GM21528 (cell line): Measurements from ENCODE around the gene RBM39.
"Not testable (repeated sequence)": the region's sequence is repeated elsewhere in the genome, so short reads cannot be mapped to it uniquely, and the experiment has no call there.

Source experiments
- ATAC-seq: cut with Tn5 transposase; IDR thresholded peaks from one replicate; pipeline ENCODE4 v1.9.1; 2021; ENCODE audit warnings: mild to moderate bottlenecking, moderate library complexity; ENCODE audit not compliant: unreplicated experiment, low FRiP score

Gene RBM39

GRCh38 chr20:35690265-35690664, 51.8 kb downstream of the RBM39 start:
- ATAC-seq: no peak

DNA sequence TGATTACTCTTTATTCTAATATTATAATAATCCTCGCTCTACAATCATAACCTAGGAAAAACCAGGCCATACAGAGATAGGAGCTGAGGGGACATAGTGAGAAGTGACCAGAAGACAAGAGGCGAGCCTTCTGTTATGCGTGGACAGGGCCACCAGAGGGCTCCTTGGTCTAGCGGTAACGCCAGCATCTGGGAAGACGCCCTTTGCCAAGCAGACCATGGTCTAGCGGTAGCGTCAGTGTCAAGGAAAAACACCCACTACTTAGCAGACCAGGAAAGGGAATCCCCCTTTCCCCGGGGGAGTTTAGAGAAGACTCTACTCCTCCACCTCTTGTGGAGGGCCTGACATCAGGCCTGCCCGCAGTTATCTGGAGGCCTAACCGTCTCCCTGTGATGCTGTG, 55.2 kb downstream of the RBM39 start:
- ATAC-seq: not testable (repeated sequence)

DNA sequence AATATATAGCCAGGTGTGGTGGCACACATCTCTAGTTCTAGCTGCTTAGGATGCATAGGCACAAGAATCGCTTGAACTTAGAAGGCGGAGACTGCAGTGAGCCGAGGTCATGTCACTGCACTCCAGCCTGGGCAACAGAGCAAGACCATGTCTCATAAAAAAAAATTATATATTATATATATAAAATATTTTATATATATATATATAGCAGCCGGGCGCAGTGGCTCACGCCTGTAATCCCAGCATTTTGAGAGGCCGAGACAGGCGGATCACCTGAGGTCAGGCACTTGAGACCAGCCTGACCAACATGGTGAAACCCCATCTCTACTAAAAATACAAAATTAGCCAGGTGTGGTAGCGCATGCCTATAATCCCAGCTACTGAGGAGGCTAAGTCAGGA, 56.7 kb downstream of the RBM39 start:
- not testable (repeated sequence) for ATAC-seq

DNA sequence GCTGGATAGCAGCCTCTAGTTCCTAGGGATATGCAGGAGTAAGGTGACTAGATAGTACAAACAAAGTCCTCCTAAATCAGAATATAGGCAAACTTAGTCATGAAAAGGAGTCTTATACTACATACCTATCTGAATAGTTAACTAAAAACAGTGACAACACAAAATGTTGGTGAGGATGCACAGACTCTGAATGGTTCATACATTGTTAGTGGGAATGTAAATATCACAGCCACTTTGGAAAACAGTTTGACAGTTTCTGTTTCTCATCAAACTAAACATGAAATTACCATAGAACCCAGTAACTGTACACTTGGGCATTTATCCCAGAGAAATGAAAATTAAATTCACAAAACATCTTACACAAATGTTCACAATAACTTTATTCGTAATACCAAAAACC, 60.1 kb downstream of the RBM39 start:
- no peak for ATAC-seq

DNA sequence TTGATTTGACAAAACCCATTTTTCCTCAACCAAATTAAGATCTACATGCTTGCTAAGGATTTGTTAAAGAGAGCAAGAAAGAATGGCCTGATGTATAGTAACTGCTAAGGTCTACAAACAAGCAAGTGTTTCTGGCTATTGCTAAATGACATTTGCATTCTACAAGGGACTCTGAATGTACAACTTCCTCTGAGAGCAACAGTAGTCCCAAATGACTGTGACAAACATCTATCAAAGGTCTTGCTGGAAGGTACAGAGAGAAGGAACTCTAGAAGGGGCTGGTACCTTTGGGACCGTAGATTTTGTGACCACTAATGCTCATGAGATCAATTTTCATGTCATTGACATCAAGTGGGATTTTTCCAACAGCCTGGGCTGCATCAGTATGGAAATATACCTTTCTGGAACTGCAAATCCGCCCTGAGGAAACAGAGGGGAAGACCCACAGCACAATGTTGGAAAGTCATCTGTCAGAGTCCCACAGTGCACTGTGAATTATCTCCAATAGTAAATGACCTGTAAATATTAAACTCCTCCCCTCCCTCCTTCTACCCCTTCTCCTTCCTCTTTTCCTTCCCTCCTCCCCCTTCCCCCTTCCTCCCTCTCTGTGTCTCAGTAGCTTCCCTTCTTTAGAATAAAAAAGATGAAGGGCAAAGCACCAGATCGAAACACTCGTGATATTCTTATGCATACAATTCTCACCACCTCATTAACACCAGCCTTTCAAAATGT, 61.4 kb downstream of the RBM39 start:
- ATAC-seq: no peak

GRCh38 chr20:35674921-35675320, 67.1 kb downstream of the RBM39 start:
- no peak for ATAC-seq

DNA sequence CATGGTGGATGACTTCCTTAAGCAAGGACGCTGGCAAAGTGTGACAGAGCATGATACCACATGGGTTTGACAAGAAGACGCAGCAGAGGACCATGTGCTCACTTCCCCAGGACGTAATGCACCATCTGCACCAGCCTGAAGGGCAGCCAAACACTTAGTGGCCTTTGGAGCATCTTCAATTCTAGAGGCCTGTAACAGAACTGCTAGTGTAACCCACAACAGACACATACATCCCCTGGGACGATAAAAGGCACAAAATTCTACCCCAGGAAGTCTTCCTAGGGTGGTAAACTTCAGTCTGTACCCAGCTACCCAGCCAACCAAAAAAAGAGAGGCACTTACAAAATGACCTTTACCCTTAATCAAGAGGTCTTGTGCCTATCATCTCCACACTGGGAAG, 68.2 kb downstream of the RBM39 start:
- ATAC-seq: no peak

DNA sequence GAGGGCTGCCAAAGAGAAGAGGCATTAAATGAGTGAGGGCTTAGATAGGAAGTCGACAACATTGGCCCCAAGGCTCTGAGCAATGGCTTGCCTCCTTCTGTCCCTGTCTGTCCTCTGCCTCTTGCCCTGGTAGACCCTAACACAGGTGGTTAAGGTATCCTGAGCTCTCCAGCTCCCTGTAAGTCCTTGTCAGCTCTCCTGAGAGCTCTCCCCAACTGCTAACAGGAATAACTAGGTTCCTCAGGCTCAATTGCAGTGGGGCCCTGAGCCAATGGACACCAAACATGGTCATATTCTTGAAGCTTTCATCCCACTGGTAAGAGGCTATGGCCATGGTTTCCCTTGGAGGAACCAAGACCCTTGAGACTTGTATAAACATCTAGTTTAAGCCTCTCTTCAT, 72.4 kb downstream of the RBM39 start:
- ATAC-seq: no peak

GRCh38 chr20:35669221-35669620, 72.8 kb downstream of the RBM39 start:
- ATAC-seq: no peak

DNA sequence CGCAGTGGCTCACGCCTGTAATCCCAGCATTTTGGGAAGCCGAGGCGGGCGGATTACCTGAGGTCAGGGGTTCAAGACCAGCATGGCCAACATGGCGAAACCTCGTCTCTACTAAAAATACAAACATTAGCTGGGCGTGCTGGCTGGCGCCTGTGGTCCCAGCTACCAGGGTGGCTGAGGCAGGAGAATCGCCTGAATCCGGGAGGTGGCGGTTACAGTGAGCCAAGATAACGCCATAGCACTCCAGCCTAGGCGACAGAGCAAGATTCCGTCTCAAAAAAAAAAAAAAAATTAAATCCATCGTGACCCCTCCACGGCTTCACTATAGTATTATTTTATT, 76.1 kb downstream of the RBM39 start:
- no peak for ATAC-seq

GRCh38 chr20:35664466-35665206, 77.4 kb downstream of the RBM39 start, which contains the start of the genes CPNE1 and RBM12:
TSS of gene CPNE1 (minus strand) at chr20:35664900. CDS start at chr20:35632923, 31,977 bp downstream.
TSS of gene RBM12 (minus strand) at chr20:35664900. CDS start at chr20:35655322, 9,578 bp downstream.
- ATAC-seq: peak; percentile 64

DNA sequence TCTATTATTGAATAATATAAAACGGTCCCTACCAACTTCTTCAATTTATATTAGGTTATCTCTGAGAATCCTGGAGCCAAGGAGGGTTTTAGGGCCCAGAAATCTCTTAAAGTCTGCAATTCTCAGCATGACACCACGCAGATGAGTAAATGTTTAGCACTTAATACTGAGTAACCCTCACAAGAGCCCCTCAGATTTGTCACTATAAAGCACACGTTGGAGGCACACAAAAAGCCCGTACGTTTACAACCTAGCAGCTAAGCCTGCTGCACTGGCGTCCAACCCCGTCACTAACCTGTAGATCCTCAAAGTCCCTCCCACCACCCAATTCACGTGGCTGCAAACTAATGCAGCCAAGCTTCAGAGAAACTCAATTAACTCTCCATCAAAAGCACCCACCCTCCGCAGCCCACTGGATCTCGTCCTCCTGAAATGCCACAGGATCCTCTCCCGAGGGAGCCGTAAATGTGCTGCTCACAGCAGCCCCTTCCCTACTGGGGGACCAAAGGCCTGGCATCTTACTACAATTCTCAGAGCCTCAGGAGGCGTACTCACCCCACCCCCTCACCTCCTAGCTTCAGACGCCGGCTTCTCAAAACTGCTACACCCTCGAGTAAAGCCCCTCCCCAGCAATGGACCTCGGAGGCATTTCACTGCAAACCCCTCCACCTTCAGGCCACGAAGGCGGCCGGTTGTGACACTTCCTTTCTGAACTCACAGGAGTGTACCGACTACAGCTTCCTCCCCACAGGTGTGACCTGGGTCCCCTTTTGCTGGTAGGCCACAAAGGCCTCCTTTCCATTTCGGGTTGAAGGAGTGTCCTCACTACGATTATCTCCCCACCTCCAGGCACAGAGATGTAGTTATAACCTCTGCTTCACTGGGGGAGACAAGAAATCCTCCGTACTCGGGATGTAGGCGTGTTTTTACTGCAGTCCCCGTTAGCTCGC, 78.3 kb downstream of the RBM39 start:
- ATAC-seq: peak; percentile 36

DNA sequence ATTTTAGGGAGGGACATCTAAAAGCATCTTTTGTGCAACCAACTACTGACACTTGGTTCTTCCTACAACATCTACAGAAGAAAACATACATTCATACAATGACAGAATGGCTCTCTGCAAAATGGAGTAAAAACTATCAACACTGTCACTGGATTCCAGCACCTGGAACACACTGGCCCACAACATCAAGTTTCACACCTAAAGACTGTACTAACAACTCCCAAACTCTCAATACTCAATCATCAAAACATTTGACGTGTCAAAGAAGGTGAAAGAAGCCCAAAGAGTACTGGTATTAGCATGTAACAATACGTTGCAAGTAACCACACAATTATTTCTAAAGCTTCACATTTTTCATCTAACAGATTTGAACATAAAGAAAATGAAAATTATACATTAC, 79.5 kb downstream of the RBM39 start:
- ATAC-seq: no peak

GRCh38 chr20:35661908-35662307, 80.2 kb downstream of the RBM39 start:
- no peak for ATAC-seq

DNA sequence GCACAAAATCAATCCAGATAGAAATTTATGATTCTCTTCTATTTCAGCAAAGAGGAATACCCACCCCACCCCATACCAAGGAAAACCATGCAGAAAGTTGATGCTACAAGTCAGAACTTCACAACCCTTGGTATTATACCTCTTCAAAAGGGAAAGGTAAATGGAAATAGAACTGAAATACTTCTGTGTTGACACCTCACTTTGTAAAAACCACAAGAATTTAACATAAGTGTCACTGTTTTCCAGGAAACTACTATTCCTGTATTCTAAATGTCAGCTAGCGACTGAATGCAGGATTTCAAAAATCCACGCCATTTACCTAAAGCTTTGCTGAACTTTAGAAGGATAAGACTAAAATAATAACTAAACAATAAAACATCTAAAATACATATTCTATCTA, 81.0 kb downstream of the RBM39 start:
- ATAC-seq: no peak

DNA sequence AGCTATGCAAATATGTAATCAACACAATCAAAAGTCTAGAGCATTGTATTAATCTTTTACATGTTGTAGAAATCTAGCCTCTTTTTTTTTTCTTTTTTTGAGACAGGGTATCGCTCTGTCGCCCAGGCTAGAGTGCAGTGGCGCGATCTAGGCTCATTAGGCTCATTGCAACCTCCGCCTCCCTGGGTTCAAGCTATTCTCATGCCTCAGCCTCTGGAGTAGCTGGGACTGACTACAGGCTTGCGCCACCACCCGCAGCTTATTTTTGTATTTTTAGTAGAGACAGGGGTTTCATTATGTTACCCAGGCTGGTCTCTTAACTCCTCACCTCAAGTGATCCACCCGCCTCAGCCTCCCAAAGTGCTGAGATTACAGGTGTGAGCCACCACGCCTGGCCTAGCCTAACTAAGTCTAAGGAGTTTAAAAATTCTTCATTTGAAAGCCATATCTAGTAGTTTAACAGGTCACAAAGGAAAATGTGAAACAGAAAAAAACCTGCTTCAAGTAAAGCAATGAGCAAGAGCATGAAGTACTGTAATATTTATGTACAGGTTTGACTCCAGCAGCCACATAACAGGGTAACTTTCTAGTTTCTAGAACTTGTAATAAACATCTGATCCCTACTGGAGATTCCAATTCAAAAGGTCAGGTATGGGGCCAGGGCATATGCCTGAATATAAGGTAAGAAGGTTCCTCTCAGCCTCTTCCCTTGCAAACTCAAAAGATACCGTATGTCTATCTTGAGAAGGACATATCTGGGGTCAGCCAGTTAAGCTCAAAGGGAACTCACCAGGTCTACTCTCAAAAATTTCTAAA, 81.7 kb downstream of the RBM39 start:
- ATAC-seq: no peak

- ATAC-seq: no peak
Observed at GRCh38 chr20:35657271-35657670, 84.8 kb downstream of the RBM39 start.

DNA sequence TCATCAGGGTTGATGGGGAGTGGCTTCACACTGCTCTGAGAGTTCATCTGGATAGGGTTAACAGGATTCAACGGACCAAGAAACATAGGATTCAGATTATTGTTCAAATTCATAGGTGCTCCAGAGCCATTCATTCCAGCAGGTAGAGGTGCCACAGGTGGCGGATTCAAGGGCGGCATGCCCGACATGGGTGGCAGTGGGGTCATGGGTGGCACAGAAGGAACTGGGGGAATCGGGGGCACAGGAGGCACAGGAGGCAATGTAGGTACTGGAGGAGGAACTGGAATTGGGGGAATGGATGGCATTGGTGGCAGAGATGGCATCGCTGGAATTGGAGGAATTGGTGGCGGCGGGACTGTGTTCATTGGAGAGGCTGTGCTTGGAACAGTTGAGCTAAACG, 87.6 kb downstream of the RBM39 start:
- ATAC-seq: no peak

- ATAC-seq: no peak
Observed at GRCh38 chr20:35653893-35654292, 88.2 kb downstream of the RBM39 start.
